GM23338 (cell line): ENCODE data around the gene LRWD1. TPM values are rescaled to one million over a fixed set of nuclear protein-coding genes. Genes with fewer than 3 reads are reported as not detected.

Experiments used
- ATAC-seq: fragments of 200-7000 bp; cut with Tn5 transposase; 3 replicates; pipeline ENCODE4 v1.9.1; 2020
- DNase-seq: peaks from one replicate; pipeline ENCODE4 v3.0.0-alpha.2; 2015; ENCODE audit warnings: low spot score
- H2AFZ ChIP-seq: fragments of 200-600 bp; sonication (generic); 2 replicates; pipeline ENCODE4 v1.8.0; 2016; ENCODE audit warnings: antibody characterized with exemption, mild to moderate bottlenecking, moderate library complexity
- H3F3A ChIP-seq: fragments of 200-600 bp; sonication (generic); replicated peaks from 2 replicates; pipeline ENCODE4 v1.8.0; 2017; ENCODE audit warnings: antibody characterized with exemption, mixed run types, low read depth
- H3K27ac ChIP-seq: fragments of 200-600 bp; sonication (generic); 2 replicates; pipeline ENCODE4 v1.6.1; 2016; ENCODE audit warnings: low read depth
- H3K27me3 ChIP-seq: fragments of 200-600 bp; sonication (generic); 2 replicates; pipeline ENCODE4 v1.8.0; 2016; ENCODE audit warnings: mild to moderate bottlenecking, mixed run types, moderate library complexity; ENCODE audit not compliant: insufficient read depth
- H3K36me3 ChIP-seq: fragments of 200-600 bp; sonication (generic); 2 replicates; pipeline ENCODE4 v1.8.0; 2016; ENCODE audit warnings: mild to moderate bottlenecking; ENCODE audit not compliant: insufficient read depth
- H3K4me1 ChIP-seq: fragments of 200-600 bp; sonication (generic); 2 replicates; pipeline ENCODE4 v1.8.0; 2016; ENCODE audit warnings: mild to moderate bottlenecking, moderate library complexity; ENCODE audit not compliant: insufficient read depth
- H3K4me2 ChIP-seq: fragments of 200-600 bp; sonication (generic); 2 replicates; pipeline ENCODE4 v1.7.1; 2017; ENCODE audit warnings: mixed run types
- H3K4me3 ChIP-seq: fragments of 200-600 bp; sonication (generic); 2 replicates; pipeline ENCODE4 v1.6.1; 2016; ENCODE audit warnings: mixed run types
- H3K79me2 ChIP-seq: fragments of 200-600 bp; sonication (generic); replicated peaks from 2 replicates; pipeline ENCODE4 v1.8.0; 2017; ENCODE audit warnings: mild to moderate bottlenecking; ENCODE audit not compliant: insufficient read depth
- H3K9me2 ChIP-seq: fragments of 200-600 bp; sonication (generic); 2 replicates; pipeline ENCODE4 v1.8.0; 2017; ENCODE audit not compliant: insufficient read depth
- H4K20me1 ChIP-seq: fragments of 200-600 bp; sonication (generic); replicated peaks from 2 replicates; pipeline ENCODE4 v1.8.0; 2017; ENCODE audit warnings: mild to moderate bottlenecking; ENCODE audit not compliant: insufficient read depth
- H3K27ac Mint-ChIP-seq: 2 replicates; pipeline ENCODE4 v1.8.0; 2020; ENCODE audit warnings: inconsistent platforms, mild to moderate bottlenecking, moderate library complexity, mixed read lengths
- H3K27me3 Mint-ChIP-seq: 3 replicates; pipeline ENCODE4 v1.8.0; 2022; ENCODE audit warnings: low read depth, mild to moderate bottlenecking, moderate library complexity, mixed read lengths, inconsistent platforms; ENCODE audit not compliant: insufficient read depth, poor library complexity
- H3K36me3 Mint-ChIP-seq: 3 replicates; pipeline ENCODE4 v1.8.0; 2021; ENCODE audit warnings: low read depth, mild to moderate bottlenecking, inconsistent platforms, moderate library complexity, mixed read lengths
- H3K4me1 Mint-ChIP-seq: 3 replicates; pipeline ENCODE4 v1.8.0; 2020; ENCODE audit warnings: mild to moderate bottlenecking, inconsistent platforms, mixed read lengths
- H3K4me3 Mint-ChIP-seq: 3 replicates; pipeline ENCODE4 v1.8.0; 2021; ENCODE audit warnings: moderate library complexity, mild to moderate bottlenecking, inconsistent platforms, mixed read lengths
- H3K9me3 Mint-ChIP-seq: 3 replicates; pipeline ENCODE4 v1.8.0; 2020; ENCODE audit warnings: moderate library complexity, mild to moderate bottlenecking, inconsistent platforms, mixed read lengths
- CREB1 ChIP-seq: fragments of 250-450 bp; sonication (Bioruptor Pico); IDR thresholded peaks from 2 replicates; pipeline ENCODE4 v1.5.0; 2020; ENCODE audit warnings: low read depth, mild to moderate bottlenecking, moderate library complexity
- EZH2 ChIP-seq: fragments of 200-600 bp; sonication (generic); IDR thresholded peaks from one replicate; pipeline ENCODE4 v1.8.0; 2017; ENCODE audit warnings: antibody characterized with exemption, mild to moderate bottlenecking, low read depth; ENCODE audit not compliant: unreplicated experiment
- JUNB ChIP-seq: IDR thresholded peaks from one replicate; pipeline ENCODE4 v1.6.1; 2016; ENCODE audit warnings: antibody characterized with exemption; ENCODE audit not compliant: unreplicated experiment
- POLR2AphosphoS5 ChIP-seq: IDR thresholded peaks from 2 replicates; pipeline ENCODE4 v1.6.1; 2016; ENCODE audit warnings: antibody characterized with exemption, low read depth
- STAT1 ChIP-seq: IDR thresholded peaks from one replicate; pipeline ENCODE4 v1.6.1; 2016; ENCODE audit warnings: antibody characterized with exemption; ENCODE audit not compliant: unreplicated experiment
- ZNF114 ChIP-seq: fragments of 250-450 bp; sonication (Bioruptor Pico); IDR thresholded peaks from 2 replicates; pipeline ENCODE4 v1.5.0; 2020; ENCODE audit warnings: mild to moderate bottlenecking, moderate library complexity
- ZNF331 ChIP-seq: fragments of 250-450 bp; sonication (Bioruptor Pico); IDR thresholded peaks from 2 replicates; pipeline ENCODE4 v1.5.0; 2020; ENCODE audit warnings: low read depth, mild to moderate bottlenecking, moderate library complexity
- polyA plus RNA-seq: library from polyadenylated mRNA; unstranded; fragments of >200 nt; fragmentation: Nextera tagmentation; extraction: Ambion mirVana; gene quantifications from 2 replicates; pipeline ENCODE4 v1.2.1, GENCODE V29; 2016
- total RNA-seq: library from RNA; depleted of rRNA; stranded (reverse); fragments of >200 nt; shearing (Covaris generic); gene quantifications from 2 replicates; pipeline ENCODE4 v1.2.3, GENCODE V29; 2014
- TF ChIP-seq, protein P1 (sequence below): fragments of 250-450 bp; sonication (Bioruptor Pico); IDR thresholded peaks from 2 replicates; pipeline ENCODE4 v1.5.0; 2020; ENCODE audit warnings: mild to moderate bottlenecking, moderate library complexity
- TF ChIP-seq, protein P2 (sequence below): IDR thresholded peaks from 2 replicates; pipeline ENCODE4 v1.6.1; 2016; ENCODE audit warnings: antibody characterized with exemption
- TF ChIP-seq, protein P3 (sequence below): IDR thresholded peaks from one replicate; pipeline ENCODE4 v1.6.1; 2018; ENCODE audit warnings: antibody characterized with exemption; ENCODE audit not compliant: unreplicated experiment
- TF ChIP-seq, protein P4 (sequence below), 2 experiments: fragments of 200-600 bp in 1 of 2; sonication (generic) in 1 of 2; conservative IDR thresholded peaks; 2 replicates each; pipeline versions ENCODE4 v1.5.1 to v1.6.1; 2016 to 2017; ENCODE audit warnings: antibody characterized with exemption in 2 of 2, low read depth in 2 of 2, mild to moderate bottlenecking in 2 of 2, moderate library complexity in 1 of 2

Gene LRWD1
- total and polyA plus RNA-seq, 2 experiments from 2014 or later, result 24.0 to 55.2 TPM

DNA sequence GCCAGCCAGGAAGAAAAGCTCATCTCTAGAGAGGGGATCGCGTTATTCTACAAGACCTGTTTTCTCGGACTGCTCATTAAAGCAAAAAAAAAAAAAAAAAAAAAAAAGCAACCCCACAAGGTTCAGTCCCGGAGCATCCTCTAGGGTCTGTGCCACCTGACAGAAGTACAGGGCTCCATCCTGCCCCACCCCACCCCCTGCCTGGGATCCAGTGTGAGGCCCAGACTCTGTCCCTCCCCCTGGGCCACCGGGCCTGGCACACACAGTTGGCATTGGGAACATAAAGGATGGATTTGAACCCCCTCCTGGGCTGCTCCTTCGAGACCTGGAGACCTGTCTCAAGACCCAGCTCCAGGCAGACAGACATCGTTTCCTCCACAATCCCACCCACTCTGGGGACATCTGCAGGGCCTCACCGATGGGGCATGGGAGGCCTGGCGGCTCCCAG is 30.7 kb upstream of the LRWD1 start (continued):
- TF ChIP-seq, protein P1, sequence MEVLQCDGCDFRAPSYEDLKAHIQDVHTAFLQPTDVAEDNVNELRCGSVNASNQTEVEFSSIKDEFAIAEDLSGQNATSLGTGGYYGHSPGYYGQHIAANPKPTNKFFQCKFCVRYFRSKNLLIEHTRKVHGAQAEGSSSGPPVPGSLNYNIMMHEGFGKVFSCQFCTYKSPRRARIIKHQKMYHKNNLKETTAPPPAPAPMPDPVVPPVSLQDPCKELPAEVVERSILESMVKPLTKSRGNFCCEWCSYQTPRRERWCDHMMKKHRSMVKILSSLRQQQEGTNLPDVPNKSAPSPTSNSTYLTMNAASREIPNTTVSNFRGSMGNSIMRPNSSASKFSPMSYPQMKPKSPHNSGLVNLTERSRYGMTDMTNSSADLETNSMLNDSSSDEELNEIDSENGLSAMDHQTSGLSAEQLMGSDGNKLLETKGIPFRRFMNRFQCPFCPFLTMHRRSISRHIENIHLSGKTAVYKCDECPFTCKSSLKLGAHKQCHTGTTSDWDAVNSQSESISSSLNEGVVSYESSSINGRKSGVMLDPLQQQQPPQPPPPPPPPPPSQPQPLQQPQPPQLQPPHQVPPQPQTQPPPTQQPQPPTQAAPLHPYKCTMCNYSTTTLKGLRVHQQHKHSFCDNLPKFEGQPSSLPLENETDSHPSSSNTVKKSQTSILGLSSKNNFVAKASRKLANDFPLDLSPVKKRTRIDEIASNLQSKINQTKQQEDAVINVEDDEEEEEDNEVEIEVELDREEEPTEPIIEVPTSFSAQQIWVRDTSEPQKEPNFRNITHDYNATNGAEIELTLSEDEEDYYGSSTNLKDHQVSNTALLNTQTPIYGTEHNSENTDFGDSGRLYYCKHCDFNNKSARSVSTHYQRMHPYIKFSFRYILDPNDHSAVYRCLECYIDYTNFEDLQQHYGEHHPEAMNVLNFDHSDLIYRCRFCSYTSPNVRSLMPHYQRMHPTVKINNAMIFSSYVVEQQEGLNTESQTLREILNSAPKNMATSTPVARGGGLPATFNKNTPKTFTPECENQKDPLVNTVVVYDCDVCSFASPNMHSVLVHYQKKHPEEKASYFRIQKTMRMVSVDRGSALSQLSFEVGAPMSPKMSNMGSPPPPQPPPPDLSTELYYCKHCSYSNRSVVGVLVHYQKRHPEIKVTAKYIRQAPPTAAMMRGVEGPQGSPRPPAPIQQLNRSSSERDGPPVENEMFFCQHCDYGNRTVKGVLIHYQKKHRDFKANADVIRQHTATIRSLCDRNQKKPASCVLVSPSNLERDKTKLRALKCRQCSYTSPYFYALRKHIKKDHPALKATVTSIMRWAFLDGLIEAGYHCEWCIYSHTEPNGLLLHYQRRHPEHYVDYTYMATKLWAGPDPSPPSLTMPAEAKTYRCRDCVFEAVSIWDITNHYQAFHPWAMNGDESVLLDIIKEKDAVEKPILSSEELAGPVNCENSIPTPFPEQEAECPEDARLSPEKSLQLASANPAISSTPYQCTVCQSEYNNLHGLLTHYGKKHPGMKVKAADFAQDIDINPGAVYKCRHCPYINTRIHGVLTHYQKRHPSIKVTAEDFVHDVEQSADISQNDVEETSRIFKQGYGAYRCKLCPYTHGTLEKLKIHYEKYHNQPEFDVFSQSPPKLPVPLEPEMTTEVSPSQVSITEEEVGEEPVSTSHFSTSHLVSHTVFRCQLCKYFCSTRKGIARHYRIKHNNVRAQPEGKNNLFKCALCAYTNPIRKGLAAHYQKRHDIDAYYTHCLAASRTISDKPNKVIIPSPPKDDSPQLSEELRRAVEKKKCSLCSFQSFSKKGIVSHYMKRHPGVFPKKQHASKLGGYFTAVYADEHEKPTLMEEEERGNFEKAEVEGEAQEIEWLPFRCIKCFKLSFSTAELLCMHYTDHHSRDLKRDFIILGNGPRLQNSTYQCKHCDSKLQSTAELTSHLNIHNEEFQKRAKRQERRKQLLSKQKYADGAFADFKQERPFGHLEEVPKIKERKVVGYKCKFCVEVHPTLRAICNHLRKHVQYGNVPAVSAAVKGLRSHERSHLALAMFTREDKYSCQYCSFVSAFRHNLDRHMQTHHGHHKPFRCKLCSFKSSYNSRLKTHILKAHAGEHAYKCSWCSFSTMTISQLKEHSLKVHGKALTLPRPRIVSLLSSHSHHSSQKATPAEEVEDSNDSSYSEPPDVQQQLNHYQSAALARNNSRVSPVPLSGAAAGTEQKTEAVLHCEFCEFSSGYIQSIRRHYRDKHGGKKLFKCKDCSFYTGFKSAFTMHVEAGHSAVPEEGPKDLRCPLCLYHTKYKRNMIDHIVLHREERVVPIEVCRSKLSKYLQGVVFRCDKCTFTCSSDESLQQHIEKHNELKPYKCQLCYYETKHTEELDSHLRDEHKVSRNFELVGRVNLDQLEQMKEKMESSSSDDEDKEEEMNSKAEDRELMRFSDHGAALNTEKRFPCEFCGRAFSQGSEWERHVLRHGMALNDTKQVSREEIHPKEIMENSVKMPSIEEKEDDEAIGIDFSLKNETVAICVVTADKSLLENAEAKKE, result no peak
- TF ChIP-seq, protein P2, sequence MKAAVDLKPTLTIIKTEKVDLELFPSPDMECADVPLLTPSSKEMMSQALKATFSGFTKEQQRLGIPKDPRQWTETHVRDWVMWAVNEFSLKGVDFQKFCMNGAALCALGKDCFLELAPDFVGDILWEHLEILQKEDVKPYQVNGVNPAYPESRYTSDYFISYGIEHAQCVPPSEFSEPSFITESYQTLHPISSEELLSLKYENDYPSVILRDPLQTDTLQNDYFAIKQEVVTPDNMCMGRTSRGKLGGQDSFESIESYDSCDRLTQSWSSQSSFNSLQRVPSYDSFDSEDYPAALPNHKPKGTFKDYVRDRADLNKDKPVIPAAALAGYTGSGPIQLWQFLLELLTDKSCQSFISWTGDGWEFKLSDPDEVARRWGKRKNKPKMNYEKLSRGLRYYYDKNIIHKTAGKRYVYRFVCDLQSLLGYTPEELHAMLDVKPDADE, result no peak

DNA sequence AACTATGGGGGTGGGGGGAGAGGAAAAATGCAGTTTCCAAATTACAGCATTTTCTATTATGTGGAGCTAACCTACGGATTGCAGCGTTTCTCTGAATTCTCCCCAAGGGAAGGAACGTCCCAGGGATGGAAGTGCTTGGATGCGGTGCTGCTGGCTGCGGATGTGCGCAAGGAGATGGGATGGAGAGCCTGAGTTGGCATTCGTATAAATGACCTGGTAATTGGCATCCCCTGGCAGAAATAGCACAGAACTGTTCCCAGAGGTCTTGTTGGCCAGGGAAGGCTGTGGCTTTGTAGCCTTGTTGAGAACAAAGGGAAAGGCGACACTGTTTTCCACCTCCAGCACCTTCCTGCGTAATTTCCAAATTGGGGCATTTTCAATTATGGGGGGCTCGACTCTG is 28.7 kb upstream of the LRWD1 start:
- H3K27me3 ChIP-seq, result no peaks in the 10 kb centered on the region
- H3K4me1 ChIP-seq, result peaks cover 24% of the 10 kb centered on the region
- no peak for ATAC-seq
- Mint-ChIP-seq H3K36me3 (peaks cover 3% of the 10 kb centered on the region; the same call in 2 of the 3 replicates), H3K4me1 (peaks cover 19% of the 10 kb centered on the region), H3K9me3 (no peaks in the 10 kb centered on the region), H3K27me3 (peaks cover 13% of the 10 kb centered on the region), H3K4me3 (no peak overlapping the region), H3K27ac (no peak overlapping the region)
- no peak for DNase-seq
- H3F3A ChIP-seq, result no peaks in the 10 kb centered on the region; the same call in 1 of the 2 replicates
- no peak overlapping the region for H3K4me3 ChIP-seq
- 0 out of 2 replicates have a peak, but pooled peaks cover 7% of the 10 kb centered on the region for H3K79me2 ChIP-seq
- H3K4me2 ChIP-seq, result no peak overlapping the region
- H3K9me2 ChIP-seq, result no peaks in the 10 kb centered on the region
- no peak overlapping the region for H3K27ac ChIP-seq
- no peaks in the 10 kb centered on the region for H3K36me3 ChIP-seq
- no peak overlapping the region for H2AFZ ChIP-seq
- no peaks in the 10 kb centered on the region for H4K20me1 ChIP-seq
- no peak for TF ChIP-seq ZNF114 (CRISPR knock-in tag)
- TF ChIP-seq, protein P3, sequence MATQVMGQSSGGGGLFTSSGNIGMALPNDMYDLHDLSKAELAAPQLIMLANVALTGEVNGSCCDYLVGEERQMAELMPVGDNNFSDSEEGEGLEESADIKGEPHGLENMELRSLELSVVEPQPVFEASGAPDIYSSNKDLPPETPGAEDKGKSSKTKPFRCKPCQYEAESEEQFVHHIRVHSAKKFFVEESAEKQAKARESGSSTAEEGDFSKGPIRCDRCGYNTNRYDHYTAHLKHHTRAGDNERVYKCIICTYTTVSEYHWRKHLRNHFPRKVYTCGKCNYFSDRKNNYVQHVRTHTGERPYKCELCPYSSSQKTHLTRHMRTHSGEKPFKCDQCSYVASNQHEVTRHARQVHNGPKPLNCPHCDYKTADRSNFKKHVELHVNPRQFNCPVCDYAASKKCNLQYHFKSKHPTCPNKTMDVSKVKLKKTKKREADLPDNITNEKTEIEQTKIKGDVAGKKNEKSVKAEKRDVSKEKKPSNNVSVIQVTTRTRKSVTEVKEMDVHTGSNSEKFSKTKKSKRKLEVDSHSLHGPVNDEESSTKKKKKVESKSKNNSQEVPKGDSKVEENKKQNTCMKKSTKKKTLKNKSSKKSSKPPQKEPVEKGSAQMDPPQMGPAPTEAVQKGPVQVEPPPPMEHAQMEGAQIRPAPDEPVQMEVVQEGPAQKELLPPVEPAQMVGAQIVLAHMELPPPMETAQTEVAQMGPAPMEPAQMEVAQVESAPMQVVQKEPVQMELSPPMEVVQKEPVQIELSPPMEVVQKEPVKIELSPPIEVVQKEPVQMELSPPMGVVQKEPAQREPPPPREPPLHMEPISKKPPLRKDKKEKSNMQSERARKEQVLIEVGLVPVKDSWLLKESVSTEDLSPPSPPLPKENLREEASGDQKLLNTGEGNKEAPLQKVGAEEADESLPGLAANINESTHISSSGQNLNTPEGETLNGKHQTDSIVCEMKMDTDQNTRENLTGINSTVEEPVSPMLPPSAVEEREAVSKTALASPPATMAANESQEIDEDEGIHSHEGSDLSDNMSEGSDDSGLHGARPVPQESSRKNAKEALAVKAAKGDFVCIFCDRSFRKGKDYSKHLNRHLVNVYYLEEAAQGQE, result no peak
- TF ChIP-seq CREB1 (CRISPR knock-in tag), result no peak
- no peak for TF ChIP-seq JUNB
- TF ChIP-seq, protein P4, sequence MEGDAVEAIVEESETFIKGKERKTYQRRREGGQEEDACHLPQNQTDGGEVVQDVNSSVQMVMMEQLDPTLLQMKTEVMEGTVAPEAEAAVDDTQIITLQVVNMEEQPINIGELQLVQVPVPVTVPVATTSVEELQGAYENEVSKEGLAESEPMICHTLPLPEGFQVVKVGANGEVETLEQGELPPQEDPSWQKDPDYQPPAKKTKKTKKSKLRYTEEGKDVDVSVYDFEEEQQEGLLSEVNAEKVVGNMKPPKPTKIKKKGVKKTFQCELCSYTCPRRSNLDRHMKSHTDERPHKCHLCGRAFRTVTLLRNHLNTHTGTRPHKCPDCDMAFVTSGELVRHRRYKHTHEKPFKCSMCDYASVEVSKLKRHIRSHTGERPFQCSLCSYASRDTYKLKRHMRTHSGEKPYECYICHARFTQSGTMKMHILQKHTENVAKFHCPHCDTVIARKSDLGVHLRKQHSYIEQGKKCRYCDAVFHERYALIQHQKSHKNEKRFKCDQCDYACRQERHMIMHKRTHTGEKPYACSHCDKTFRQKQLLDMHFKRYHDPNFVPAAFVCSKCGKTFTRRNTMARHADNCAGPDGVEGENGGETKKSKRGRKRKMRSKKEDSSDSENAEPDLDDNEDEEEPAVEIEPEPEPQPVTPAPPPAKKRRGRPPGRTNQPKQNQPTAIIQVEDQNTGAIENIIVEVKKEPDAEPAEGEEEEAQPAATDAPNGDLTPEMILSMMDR (conservative IDR thresholded peaks at IDR 0.05; ENCODE audit: low read depth in 2 of 2), result no peak
- TF ChIP-seq EZH2, result no peak
- TF ChIP-seq ZNF331, result no peak
- no peak for TF ChIP-seq STAT1
- no peak for TF ChIP-seq POLR2AphosphoS5
